Activated CD4-positive, CD25-positive, alpha-beta regulatory T cell treated with anti-CD3 and anti-CD28 coated beads, Interleukin-2, amount 50 U/mL, for 24 hours (primary cell): ENCODE data around the gene HIVEP3.

ENCODE experiments used
- ATAC-seq, 2 donors: fragments of 150-1000 bp; cut with Tn5 transposase; one replicate each; pipeline ENCODE4 v1.10.0; 2021; ENCODE audit warnings: mild to moderate bottlenecking in 1 of 2, moderate library complexity in 1 of 2

HIVEP3 gene

DNA sequence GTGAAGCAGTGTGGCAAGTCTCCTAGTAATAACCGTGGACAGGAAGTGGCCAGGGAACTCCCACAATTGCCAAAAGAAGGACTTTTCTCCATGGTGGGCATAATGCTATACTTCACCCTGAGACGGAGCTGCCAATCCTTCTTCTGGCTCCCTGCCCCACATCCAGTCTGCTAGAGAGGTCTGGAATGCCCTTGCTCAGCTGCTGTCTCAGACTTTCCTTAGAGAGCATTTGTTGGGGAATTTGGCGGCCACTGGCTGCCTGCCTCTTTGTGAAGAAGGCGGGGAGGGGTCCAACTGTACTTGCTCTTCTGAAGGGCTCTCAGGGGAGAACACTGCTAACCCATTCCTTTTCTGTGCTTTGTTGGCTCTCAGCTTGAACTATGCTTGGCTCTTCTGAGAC is 310.5 kb downstream of the HIVEP3 start:
- no peak for ATAC-seq

DNA sequence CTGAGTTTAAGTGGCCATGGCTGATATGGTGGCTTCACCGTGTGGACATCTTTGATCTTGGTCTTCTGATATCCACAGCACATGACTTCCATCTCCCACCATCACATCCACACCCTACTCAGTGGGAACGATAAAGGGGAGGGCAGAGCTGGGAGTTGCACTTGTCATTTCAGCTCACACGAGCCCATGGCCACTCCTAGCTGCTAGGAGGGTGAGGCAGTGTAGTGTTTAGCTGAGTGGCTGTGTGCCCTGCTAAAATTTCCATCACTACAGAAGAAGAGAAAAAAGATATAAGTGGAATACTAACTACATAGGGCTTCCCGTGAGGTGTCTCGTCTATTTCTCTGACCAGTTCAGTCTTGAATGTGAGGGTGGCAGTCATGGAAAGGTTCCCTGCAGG is 310.9 kb downstream of the HIVEP3 start:
- no peak for ATAC-seq

DNA sequence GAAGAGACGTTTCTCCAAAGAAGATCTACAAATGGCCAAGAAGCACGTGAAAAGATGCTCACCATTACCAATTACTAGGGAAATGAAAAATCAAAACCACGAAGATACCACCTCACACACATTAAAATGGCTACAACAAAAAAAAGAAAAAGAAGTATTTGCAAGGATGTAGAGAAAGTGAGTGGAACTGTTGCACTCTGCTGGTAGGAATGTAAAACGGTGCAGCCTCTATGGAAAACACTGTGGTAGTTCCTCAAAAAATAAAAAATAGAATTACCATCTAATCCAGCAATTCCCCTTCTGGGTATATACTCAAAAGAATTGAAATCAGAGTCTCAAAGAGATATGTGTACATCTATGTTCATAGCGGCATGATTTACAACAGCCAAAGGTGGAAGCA is 318.8 kb downstream of the HIVEP3 start:
- ATAC-seq, result no peak

DNA sequence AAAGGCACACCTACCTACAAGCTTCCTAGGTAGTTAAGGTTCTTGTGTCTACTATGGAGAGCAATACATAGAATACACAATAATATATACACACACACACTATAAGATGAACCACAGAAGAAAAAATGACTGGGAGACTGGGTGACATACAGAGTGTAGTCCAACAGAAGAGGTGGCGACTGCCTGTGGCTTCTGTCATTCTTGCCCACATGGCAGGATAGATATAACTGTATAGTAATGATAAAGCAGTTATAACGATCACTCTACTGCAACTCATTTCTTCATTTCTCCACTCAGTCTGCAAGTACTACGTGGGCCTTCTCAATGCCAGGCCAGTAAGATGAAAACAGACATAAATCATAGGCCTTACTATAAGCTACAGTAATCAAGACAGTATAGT is 320.4 kb downstream of the HIVEP3 start:
- peak; percentile 13 to 43 for ATAC-seq

DNA sequence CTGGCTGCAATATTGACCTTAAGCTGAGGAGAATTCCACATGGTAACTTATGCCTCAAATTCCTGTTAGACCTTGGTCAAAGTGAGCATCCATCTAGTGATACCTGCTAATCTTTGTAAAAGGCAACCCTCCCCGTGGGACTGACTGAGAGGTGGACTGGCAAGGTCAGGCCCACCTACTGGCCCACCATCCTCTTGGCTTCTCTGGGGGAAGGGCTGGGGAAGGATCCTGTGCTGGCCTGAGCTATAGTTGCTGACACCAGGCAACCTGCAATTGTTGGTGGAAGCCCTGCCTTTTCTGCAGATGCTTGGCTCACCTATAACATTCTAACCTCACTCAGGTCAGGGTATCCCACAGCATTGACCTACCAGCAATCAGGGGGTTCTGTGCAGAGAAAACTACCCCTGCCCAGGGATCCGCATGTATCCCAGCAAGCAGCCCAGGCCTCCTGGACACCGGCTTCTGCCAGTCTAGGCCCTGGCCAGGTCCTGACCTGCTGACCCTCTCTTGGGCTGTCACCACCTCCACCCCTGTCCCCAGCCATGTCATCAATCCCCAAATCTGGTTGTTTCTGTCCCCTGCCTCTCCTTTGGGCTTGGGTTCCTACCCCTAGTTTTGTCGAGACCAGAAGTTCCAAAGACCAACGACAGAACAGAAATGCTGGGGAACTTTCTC is 326.1 kb downstream of the HIVEP3 start:
- no peak for ATAC-seq

DNA sequence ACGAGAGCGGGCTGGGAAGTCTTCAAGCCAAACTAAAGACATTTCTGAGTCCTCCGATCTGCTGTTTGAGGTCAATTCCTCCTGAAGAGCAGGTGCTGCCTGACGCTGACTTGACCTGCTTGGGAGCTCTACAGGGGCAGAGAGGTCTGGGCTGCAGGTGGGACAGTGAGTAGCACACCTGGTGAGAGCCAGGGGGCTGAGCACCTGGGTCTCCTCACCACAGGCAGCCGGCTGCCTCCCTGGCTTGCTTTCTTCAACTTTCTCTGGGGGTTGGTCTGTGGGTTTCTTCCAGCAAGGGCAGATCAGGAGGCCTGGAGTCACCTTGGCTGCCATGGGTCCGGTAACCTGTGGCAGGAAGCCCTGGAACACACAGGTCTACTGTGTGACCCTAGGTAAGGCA is 326.8 kb downstream of the HIVEP3 start:
- no peak for ATAC-seq

DNA sequence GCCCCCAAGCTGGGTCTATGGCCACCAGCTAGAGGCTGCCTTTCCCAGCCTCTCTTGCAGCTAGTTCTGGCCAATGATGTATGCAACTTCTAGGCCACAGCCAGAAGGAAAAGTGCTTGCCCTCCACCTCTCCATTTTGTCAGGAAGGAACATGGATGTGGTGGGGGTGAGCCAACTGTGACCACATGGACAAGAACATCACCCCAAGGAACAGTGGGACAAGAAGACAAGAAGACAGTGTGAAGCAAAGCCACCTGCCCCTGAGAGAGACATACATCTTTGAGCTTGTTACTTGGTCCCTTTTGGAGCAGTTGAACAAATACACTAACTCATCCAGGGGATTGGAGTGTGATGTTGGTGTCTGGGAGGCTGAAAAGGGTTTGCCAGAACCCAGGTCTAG is 328.4 kb downstream of the HIVEP3 start:
- no peak for ATAC-seq

DNA sequence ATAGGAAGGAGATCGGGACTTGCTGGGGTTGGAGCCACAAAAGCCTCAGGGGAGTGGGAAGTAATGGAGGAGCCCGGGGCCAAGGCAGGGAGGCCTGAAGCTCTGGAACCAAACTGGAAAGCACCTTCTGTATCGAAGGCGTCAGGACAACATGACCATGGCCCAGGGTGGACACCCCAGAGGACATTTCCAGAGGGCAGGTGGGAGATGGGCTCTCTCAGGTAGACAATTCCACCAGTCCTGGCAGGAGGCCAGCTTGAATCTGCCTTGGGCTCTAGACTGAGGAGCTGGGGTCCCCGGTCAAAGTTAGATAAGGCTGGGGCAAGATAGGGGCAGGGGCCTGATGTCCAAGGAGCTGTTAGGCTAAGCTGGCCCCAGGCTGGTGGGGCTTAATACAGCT is 329.3 kb downstream of the HIVEP3 start:
- ATAC-seq, result no peak

DNA sequence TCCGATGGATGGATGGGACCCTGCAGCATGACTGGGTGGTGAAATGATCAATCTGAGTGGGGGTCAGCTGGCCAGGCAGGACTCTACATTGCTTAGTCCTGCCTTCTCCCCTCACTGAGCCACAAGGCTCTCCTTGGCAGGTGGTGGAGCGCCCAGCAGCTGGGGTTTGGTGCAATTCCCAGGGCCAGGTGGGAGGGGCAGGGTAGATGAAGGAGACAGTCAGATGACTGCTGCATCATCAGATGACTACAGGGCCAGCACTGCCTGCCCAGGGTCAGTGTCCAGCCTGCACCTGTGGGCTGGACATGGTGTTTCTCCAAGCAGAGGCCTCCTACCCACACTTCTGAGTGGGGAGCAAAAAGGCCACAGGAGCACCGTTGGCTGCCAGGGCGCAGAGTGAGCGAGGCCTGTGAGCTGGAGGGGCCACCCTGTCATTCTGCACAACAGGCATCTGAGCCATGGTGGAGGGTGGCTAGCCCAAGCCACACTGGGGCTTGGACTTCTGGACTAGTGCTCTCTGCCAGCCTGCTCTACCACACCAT is 330.3 kb downstream of the HIVEP3 start:
- ATAC-seq, result no peak

DNA sequence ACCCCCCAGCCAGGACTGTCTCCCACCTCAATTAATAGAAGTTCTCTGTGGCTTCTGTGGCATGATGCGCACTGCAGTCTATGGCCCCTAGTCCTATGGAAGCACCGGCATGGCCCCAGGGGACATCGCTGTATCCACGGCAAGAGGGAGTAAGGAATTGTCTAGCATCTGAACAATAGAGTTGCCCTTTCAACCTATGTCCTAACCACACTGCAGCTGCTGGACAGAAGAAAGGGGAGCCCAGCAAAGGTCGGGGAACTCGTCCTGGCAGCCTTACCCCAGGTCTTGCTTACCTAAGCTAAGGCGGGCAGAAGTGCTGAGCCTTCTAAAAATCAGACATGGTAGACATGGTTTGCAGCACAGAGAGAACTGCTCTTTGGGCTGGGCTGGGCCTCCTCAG is 330.9 kb downstream of the HIVEP3 start:
- no peak for ATAC-seq

DNA sequence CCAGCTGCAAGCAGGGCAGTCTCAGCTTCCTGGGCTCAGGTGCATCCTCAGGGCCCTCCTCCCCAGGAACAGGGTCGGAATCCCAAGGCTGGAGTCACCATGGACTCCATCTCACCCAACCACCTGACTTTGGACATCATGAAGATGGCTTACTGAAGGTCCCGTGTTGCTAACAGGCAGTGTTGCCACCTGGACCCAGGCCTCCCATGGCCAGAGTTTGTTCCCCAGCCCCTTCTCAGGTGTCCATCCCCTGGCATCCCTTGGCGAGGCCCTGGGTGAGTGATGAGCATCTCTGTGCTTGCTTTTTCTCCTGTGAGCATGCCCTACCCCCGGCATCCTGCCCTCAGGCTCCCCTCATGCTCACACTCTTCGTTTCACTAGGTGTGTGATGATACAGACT is 332.5 kb downstream of the HIVEP3 start:
- no peak for ATAC-seq

DNA sequence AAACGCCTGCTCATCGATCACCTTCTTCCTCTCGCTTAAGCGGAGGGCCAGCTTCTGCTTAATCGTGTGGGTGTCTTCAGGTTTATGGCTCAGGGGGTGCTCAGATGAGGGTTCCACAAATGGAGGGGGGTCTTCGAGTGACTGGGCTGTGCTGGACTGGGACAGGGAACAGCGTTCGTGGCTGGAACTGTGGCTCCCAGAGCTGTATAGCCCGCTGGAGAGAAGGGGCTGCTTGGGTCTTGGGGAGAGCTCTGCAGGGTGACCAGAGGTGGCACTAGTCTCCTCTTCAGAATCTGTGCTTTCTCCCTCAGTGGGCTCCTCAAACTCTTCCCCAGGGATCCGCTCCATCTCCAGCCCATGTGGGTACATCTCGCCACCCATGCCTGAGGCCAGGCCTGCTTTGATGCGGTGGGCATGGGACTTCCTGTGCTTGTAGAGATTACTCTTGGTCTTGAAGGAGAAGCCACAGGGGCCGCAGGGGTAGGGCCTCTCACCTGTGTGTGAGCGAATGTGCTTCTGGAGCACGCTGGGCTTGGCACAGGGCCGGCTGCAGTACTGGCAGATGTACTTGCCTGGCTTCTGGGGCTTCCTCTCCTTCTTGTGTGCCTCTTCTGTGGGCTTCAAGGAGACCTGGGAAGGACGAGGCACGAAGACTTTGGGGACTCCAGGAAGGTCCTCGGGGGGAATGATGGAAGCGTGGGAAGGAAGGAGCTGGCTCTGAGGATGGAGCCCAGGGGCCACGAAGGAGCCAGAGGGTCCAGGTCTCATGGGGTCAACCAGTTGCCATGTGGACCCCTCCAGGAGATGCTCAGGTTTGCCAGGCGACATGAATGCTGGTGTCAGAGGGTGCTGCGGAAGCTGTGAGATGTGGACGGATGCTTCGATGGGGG is 334.8 kb downstream of the HIVEP3 start:
- ATAC-seq, result no peak

DNA sequence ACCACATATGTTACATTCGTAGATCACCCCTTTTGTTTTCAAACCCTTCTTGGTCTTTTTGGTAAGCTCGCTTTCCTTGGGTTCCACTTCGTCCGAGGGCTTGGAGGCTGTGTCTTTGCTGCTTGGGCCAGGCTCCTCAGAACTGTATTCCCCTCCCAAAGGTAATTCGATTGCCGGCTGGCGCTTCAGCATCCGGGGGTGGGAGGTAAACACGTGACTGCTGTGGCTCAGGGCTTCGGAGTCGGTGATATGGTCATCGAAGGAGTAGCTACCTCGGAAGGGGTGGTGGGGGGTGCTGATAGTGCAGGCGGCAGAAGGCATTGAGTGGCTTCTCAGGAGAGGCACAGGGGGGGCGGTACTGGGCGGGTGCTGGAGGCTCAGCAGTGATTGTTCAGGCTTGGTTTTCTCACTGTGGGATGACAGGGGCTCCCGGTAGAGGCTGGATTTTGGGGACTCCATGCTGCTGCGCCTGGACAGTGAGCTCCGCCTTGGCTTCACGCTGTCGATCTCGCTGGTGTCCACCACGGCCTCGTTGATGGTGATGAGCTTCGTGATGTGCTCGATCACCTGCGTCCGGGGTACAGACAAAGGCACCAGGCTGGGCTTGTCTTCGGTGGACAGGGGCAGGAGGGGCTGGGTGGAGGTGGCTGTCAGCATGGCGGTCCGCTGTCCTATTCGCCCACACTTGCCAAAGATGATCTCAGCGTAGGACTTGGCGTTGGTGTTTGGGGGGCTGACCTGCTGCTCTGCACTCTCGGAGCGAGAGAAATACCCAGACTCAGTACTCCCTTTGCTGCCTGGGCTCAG is 335.7 kb downstream of the HIVEP3 start:
- ATAC-seq, result no peak

DNA sequence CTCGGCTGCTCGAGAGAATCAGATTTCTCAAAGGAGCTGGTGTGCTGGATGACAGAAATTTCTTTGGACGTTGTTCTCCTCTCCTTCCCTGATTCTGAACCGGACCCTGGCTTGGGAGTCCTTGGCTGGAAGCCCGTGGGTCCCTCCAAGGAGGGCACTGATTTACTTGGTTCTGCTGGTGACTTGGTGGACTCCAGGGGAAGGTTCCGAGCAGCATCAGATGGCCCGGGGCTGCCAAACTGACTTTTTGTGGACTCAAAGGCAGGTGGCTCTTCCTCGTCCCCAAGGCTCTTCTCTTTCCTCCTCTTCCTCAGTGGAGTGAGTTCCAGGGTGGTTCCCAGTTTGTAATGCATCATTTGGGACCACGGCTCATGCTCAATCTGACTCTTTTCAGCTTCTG is 336.4 kb downstream of the HIVEP3 start:
- ATAC-seq, result no peak

DNA sequence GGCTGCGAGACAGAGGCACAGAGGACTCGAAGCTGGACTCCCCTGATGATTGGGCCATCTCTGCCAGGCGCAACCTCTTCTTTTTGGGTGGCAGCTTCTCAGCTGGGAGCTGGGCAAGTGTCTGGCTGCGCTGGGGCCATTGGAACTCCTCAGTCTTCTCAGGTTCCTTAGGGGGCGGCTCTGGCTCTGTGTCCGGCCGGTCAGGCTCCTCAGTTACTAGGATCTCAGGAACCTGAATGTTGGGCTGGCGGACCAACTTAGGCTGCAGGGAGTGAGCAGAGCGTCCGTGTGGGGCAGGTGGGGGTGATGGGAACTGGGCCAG is 336.8 kb downstream of the HIVEP3 start:
- no peak for ATAC-seq

DNA sequence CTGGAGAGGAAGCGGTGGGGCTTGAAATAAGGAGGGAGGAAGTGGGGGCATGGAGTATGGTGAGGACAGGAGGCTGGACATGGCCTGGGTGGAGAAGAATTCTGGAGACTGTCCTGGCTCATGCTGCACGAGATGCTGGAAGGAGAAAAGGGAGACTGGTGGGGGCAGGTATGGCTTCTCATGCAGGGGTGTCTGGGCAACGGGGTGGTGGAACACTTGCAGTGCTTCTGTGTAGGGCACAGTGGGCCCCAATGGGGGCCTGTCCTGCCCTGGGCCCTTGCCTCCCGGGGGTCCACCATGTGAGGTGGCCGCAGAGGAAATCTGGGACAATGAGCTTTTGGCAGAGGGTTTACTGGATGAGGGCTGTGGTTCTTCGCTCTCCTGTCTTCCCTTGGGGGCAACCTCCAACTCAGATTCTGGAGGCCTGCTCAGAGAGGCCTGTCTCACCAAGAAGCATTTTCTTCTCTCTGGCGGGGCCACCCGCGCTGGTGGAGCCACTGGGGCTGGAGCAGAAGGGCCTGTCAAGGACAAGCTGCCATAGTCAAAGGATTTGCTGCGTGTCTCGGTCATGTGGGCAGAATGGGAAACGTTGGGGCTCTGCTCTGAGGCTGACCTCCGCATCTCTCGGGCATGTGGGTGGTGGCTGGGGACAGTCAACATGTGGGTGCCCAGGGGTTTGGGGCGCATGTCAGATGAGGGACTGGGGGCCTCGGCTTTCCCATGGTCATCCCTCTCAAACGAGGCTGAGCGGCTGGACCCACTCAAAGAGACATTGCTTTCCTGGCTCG is 337.3 kb downstream of the HIVEP3 start:
- no peak for ATAC-seq

DNA sequence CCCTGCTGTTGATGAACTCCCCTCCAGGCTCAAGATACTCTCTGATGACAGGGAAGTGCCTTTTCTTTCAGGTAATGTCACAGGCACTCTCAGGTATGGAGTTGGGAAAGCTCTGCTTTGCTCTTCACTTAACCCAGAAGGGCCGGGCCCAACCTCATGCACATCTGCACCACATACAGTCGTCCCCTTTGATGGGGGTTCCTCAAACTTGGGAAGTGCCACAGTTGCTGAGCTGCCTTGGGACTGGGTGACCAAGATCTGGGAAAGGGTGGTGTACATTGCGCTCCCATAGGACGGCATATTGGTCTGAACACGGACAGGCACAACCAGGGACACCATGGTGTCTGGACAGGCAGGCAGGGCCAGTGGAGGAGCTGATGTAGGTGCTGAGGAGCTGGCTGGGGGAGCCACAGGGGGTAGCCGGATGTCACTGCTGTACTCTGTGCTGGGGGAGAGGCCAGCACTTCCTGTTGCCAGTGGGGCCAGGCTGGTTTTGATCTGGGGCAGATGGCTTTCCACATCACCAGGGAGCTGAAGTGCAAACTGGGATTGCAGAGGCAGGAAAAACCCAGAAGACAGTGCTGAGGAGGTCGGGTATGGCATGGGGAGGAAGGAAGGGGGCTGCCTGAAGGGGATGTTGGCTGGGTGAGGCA is 338.1 kb downstream of the HIVEP3 start:
- no peak for ATAC-seq

DNA sequence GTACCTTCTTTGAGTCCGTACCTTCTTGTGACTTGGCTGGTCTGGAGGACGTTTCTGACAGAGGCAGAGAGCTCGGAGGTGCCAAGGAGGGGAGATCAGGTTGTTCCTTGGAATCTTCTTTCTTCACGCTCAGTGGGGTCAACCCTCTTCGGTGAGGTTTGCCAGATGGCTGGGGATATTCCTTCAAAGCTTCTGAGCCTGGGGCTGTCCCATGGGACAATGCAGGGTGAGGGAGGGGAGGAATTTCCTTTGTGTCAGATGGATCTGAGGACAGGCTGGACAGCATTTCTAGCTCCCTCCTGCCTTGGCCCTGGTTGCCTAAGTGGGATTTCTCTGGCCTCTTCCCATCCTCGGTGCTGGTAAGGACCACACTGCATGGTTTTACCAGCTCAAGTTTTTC is 338.7 kb downstream of the HIVEP3 start:
- ATAC-seq, result no peak

DNA sequence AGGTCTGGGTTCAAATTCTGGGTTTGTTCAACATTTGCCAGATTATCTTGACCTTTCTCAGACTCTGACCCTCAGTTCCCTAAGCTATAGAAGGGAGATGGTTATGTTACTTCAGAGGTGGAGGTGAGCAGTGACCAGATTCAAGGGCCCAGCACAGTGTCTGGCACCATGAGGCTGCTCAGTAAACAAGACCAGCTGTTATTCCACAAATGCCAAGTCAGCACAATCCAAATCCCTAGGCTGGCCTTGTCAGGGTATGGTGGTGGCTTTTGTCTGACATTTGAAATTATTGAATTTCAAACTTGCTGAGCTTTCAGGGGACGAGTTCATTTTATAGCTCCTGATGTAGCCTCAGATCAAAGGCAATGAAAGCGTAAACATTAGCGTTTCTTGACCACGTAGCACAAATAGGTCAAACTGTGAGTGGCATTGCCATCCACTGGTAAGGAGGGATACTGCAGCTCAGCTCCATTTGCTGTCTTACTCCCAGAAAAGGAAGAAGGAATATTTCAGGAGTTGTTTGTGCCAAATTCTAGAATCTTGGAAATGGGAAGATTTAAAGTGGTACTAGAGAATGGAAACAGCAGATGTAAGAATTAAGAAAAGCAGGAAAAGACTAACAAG is 339.9 kb downstream of the HIVEP3 start:
- ATAC-seq, result no peak

DNA sequence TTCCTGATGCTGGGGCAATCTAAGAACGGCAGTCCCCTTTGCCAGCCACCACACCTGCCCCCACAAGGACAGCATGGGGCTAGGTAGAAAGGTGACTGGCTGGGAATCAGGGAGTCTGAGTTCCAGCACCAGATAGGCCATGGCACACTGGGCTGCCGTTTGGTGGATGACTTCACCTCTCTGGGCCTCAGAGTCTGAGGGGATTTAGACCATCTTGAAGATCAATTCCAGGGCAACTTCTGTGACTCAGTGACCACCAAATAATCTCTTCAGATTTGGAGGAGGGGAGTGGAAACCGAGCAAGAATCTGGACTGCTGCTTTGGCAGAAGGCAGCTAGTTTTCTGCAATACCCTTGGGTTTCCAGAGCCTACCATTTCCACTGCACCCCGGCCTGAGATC is 342.1 kb downstream of the HIVEP3 start:
- no peak for ATAC-seq

DNA sequence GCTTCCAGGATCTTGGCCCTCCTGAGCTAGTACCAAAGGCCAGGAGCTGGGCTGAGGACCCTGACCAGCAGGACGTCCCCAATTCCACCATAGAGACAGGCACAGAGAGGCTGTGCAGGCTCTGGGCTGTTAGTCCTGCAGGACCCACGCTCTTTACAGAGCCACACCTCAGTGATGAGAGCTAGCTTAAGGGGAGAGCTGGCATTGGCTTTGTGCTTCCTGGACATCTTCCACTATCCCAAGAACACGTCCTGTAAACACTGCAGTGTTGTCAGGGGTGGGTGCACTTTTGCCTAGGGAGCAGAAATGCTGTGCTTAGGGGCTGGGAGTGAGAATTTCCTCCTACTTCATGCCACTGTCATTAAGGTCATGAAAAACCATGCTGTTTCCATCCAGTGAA is 342.5 kb downstream of the HIVEP3 start:
- no peak for ATAC-seq

DNA sequence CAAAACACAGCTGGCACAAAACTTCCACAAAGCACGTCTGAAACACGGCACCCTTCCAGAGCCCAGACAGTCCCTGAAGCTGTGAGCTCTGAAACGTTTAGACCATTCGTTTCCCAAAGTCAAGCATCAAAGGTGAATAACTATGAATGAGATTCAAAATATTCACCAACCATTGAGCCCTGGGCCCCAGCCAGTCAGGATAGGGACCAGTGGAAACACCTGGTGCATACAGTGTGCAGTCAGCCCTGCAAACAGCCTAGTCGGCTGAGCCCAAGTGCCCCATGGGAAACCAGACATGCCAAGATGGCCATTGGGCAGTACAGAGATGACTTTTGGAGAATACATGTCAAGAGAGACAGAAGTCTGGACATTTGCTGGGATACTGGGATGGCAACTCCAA is 343.9 kb downstream of the HIVEP3 start:
- ATAC-seq, result no peak
